Peyer's patch (tissue), 4 donors: ENCODE measurements around the gene B4GALNT4. TPM values are rescaled to one million over a fixed set of nuclear protein-coding genes. Genes with fewer than 3 reads are reported as not detected.
"Not testable (repeated sequence)": the region's sequence is repeated elsewhere in the genome, so short reads cannot be mapped to it uniquely, and the experiment has no call there.

ENCODE experiments used
- DNase-seq, 3 donors: peaks; one replicate each; pipeline ENCODE4 v3.0.0-alpha.2; 2017 to 2019
- H3K27ac ChIP-seq, 4 donors: fragments of 200-600 bp; sonication (generic); one replicate each; pipeline ENCODE4 v1.5.1; 2016 to 2019
- H3K27me3 ChIP-seq, 2 donors: fragments of 200-600 bp; sonication (generic); one replicate each; pipeline ENCODE4 v1.5.1; 2019
- H3K36me3 ChIP-seq, 3 donors: fragments of 200-600 bp; sonication (generic); one replicate each; pipeline ENCODE4 v1.5.1; 2016 to 2019
- H3K4me1 ChIP-seq, 4 donors: fragments of 200-600 bp; sonication (generic); one replicate each; pipeline ENCODE4 v1.5.1; 2016 to 2019
- H3K4me3 ChIP-seq, 4 donors: fragments of 200-600 bp; sonication (generic); 1 replicate in 3 of 4; 2 replicates in 1 of 4; pipeline ENCODE4 v1.5.1; 2016 to 2019; ENCODE audit warnings: mild to moderate bottlenecking in 1 of 4
- H3K9me3 ChIP-seq, 4 donors: fragments of 200-600 bp; sonication (generic); one replicate each; pipeline ENCODE4 v1.5.1; 2016 to 2019; ENCODE audit warnings: mild to moderate bottlenecking in 1 of 4
- CTCF ChIP-seq, 6 experiments: fragments of 450-650 bp in 4 of 6; fragments of 200-600 bp in 2 of 6; sonication (generic) in 1 of 6; IDR thresholded peaks; one replicate each; pipeline ENCODE4 v1.5.1; 2017 to 2019; ENCODE audit warnings: antibody characterized with exemption in 6 of 6, mild to moderate bottlenecking in 3 of 6, moderate library complexity in 1 of 6
- POLR2A ChIP-seq, 2 donors: fragments of 450-650 bp; IDR thresholded peaks; one replicate each; pipeline ENCODE4 v1.5.1; 2017; ENCODE audit warnings: antibody characterized with exemption in 2 of 2, mild to moderate bottlenecking in 2 of 2, moderate library complexity in 2 of 2
- total RNA-seq, 4 donors: library from RNA; depleted of rRNA; stranded (reverse); fragments of >200 nt; gene quantifications; one replicate each; pipeline ENCODE4 v1.1.0, GENCODE V29; 2016

Gene B4GALNT4
- total RNA-seq, 4 donors from 2014 or later, result 2.5 to 36.3 (median 9.3) TPM

DNA sequence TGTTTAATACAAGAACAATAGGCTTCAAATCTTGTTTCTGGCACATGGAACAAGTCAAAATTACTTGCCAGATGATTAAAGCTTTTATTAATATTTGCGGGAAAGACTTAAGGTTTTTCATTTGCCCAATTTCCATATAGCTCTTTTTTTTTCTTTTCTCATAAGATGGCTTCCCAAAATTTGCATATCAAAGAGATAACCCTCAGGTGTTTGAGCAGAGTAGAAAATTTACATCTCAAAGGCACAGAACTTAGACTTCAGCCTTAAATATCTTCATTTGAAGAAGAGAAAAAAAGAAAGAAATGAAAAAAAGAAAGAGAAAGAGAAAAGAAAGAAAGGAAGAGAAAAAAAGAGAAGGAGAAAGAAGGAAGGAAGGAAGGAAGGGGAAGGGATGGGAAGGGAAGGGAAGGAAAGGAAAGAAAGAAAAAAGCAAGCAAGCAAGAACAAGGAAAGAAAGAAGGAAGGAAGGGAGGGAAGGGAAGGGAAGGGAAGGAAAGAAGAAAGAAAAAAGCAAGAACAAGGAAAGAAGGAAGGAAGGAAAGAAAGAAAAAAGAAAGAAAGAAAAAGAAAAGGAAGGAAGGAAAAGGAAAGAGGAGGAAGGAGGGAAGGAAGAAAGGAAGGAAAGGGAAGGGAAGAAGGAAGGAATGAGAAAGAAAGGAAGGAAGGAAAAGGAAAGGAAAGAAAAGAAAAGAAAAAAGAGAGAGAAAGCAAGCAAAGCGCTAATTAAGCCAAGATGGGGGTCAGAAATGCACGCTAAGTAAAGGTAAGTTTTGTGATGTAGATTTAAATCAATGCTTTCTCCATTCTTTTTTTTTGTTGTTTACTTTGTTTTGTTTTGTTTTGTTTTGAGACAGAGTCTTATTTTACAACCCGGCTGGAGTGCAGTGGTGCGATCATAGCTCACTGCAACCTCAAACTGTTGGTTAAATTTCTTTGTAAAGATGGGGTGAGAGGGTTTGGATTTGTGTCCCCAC is 28.5 kb upstream of the B4GALNT4 start:
- Histone ChIP-seq H3K4me1 (peaks cover 0 to 8% (median 6%) of the 10 kb centered on the region in 4 donors), H3K4me3 (no peak overlapping the region), H3K27ac (no peak overlapping the region), H3K9me3 (no peaks in the 10 kb centered on the region), H3K36me3 (no peaks in the 10 kb centered on the region), H3K27me3 (no peaks in the 10 kb centered on the region)
- TF ChIP-seq POLR2A (IDR thresholded peaks at IDR 0.05) (no peak), CTCF (IDR thresholded peaks at IDR 0.05) (no peak)
- no peak for DNase-seq

DNA sequence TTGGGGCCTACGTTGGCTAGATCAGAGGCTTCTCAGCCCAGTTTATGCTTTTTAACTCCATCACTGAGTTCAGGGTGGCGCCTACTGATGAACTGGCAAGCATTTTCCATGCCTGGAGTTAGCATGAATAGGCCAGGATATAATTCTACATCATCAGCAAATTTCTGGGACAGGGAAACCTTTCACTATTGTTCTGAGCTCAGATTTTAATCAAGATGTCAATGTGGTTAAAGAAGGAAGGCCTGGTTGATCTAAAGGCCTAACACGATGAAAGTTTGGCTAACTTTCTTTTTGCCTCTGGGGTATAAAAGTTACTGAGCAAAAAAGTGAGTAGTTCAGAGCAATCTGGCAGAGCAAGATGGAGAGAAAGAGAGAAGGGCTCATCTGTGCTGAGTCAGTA is 27.0 kb upstream of the B4GALNT4 start:
- Histone ChIP-seq H3K36me3 (no peaks in the 10 kb centered on the region), H3K4me1 (no peaks in the 10 kb centered on the region), H3K27ac (no peak overlapping the region), H3K27me3 (no peaks in the 10 kb centered on the region), H3K9me3 (no peaks in the 10 kb centered on the region), H3K4me3 (no peak overlapping the region)
- no peak for DNase-seq
- no peak for TF ChIP-seq CTCF (IDR thresholded peaks at IDR 0.05)
- TF ChIP-seq POLR2A (IDR thresholded peaks at IDR 0.05), result no peak

- no peaks in the 10 kb centered on the region for H3K36me3 ChIP-seq
- H3K9me3 ChIP-seq, result no peaks in the 10 kb centered on the region
- DNase-seq, result no peak
- no peak overlapping the region for H3K27ac ChIP-seq
- no peaks in the 10 kb centered on the region for H3K4me1 ChIP-seq
- no peaks in the 10 kb centered on the region for H3K27me3 ChIP-seq
- TF ChIP-seq CTCF (IDR thresholded peaks at IDR 0.05) (no peak), POLR2A (IDR thresholded peaks at IDR 0.05) (no peak)
- no peak overlapping the region for H3K4me3 ChIP-seq
These were observed 24.3 kb upstream of the B4GALNT4 start for GRCh38 chr11:344836-345578.

DNA sequence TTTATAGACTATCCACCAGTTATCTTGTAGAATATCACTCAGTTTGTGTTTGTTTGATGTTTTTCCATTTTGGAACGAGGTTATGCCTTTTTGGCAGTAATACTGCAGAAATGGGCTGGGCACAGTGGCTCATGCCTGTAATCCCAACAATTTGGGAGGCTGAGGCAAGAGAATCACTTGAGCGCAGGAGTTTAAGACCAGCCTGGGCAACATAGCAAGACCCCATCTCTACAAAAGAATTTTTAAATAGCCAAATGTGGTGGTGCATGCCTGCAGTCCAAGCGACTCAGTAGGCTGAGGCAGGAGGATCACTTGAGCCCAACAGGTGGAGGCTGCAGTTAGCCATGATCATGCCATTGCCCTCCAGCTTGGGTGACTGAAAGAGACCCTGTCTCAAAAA is 22.8 kb upstream of the B4GALNT4 start:
- TF ChIP-seq POLR2A (IDR thresholded peaks at IDR 0.05) (no peak), CTCF (IDR thresholded peaks at IDR 0.05) (no peak)
- peaks cover 0 to 9% (median 0%) of the 10 kb centered on the region in 4 donors for H3K4me1 ChIP-seq
- no peaks in the 10 kb centered on the region for H3K9me3 ChIP-seq
- no peak for DNase-seq
- no peak overlapping the region for H3K27ac ChIP-seq
- H3K36me3 ChIP-seq, result no peaks in the 10 kb centered on the region
- H3K27me3 ChIP-seq, result no peaks in the 10 kb centered on the region
- H3K4me3 ChIP-seq, result no peak overlapping the region

DNA sequence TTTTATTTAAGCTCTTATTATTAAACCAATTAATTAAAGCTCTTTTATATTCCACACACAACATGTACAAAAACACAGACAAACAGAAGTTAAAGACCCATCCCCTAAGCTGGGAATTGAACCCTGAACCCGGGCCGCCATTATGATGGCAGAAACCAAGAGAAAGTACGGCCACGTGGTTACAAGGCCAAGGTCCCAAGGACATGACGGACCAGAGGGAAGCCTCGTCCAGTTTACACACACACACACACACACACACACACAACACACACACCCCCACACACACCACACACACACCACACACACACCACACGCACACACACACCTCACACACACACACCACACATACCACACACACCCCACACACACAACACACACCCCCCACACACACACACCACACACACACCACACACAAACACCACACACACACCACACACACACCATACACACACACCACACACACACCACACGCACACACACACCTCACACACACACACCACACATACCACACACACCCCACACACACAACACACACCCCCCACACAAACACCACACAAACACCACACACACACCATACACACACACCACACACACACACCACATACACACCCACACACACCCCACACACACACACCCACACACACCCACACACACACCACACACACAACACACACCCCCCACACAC is 19.9 kb upstream of the B4GALNT4 start:
- H3K9me3 ChIP-seq, H3K27me3 ChIP-seq, DNase-seq, H3K4me3 ChIP-seq, H3K36me3 ChIP-seq, H3K27ac ChIP-seq: not testable (repeated sequence)
- peaks cover 0 to 14% (median 6%) of the 10 kb centered on the region in 4 donors for H3K4me1 ChIP-seq

GRCh38 chr11:350033-350722 is 19.1 kb upstream of the B4GALNT4 start:
- Histone ChIP-seq H3K27ac (peak overlapping the region in 1 of 4 donors; percentile 21), H3K4me1 (peaks cover 0 to 16% (median 7%) of the 10 kb centered on the region in 4 donors)
- H3K27me3 ChIP-seq, H3K4me3 ChIP-seq, H3K9me3 ChIP-seq, H3K36me3 ChIP-seq: not testable (repeated sequence)
- DNase-seq, result peak in 1 of 3 donors; percentile 46
